A549 (cell line): Measurements from ENCODE around the gene C5AR2. TPM values are rescaled to one million over a fixed set of nuclear protein-coding genes. Genes with fewer than 3 reads are reported as not detected.

ENCODE experiments used
- ATAC-seq, 2 experiments: fragments of 200-7000 bp in 1 of 2; fragments of >200 bp in 1 of 2; cut with Nextera tagmentation in 1 of 2; cut with Tn5 transposase in 1 of 2; 3 replicates each; pipeline versions ENCODE4 v1.8.0 to v1.9.1; 2018 to 2020; ENCODE audit warnings: mild to moderate bottlenecking in 1 of 2, moderate library complexity in 1 of 2
- CTCF ChIA-PET: fragments of 300-600 bp; sonication (Branson Sonifier 250); formaldehyde crosslinking; extraction: SDS; loops from one replicate; lab custom pipeline; 2021; ENCODE audit warnings: antibody characterized with exemption, inconsistent platforms; lab: Yijun Ruan, JAX
- POLR2A ChIA-PET: fragments of 350-600 bp; formaldehyde crosslinking; extraction: SDS; loops from one replicate; lab custom pipeline; 2021; ENCODE audit warnings: antibody characterized with exemption, inconsistent platforms; lab: Yijun Ruan, JAX
- DNase-seq, 2 experiments: peaks; one replicate each; pipeline versions ENCODE4 v3.0.0 to v3.0.0-alpha.2; 2011 to 2016; ENCODE audit warnings: low read depth in 1 of 2, low spot score in 1 of 2
- FAIRE-seq: peaks from 2 replicates; lab custom pipeline; 2011; peaks lifted over from hg19 to GRCh38; lab: Jason Lieb, UNC
- H3K27ac ChIP-seq, 2 experiments: fragments of >200 bp; sonication (Bioruptor Twin); formaldehyde crosslinking; 3 replicates each; pipeline ENCODE4 v1.5.1; 2016 to 2017
- H3K4me1 ChIP-seq: fragments of >200 bp; sonication (Bioruptor Twin); formaldehyde crosslinking; 3 replicates; pipeline ENCODE4 v1.6.1; 2016
- H3K4me2 ChIP-seq: fragments of >200 bp; sonication (Bioruptor Twin); formaldehyde crosslinking; 3 replicates; pipeline ENCODE4 v1.6.1; 2016
- H3K4me3 ChIP-seq: fragments of >200 bp; sonication (Bioruptor Twin); formaldehyde crosslinking; 3 replicates; pipeline ENCODE4 v1.5.1; 2016
- H3K9me3 ChIP-seq: fragments of >200 bp; sonication (Bioruptor Twin); formaldehyde crosslinking; 3 replicates; pipeline ENCODE4 v1.6.1; 2016
- BHLHE40 ChIP-seq: IDR thresholded peaks from 2 replicates; pipeline ENCODE4 v1.6.1; 2012; ENCODE audit warnings: low read depth, low read length, inconsistent platforms
- CHD4 ChIP-seq: fragments of 200-600 bp; sonication (generic); IDR thresholded peaks from 2 replicates; pipeline ENCODE4 v1.6.1; 2016; ENCODE audit warnings: antibody characterized with exemption, mild to moderate bottlenecking, borderline replicate concordance
- EHF ChIP-seq: fragments of 250-450 bp; sonication (Bioruptor Pico); IDR thresholded peaks from 2 replicates; pipeline ENCODE4 v1.5.0; 2020; ENCODE audit warnings: mild to moderate bottlenecking
- FOSL2 ChIP-seq, 2 experiments: fragments of 450-650 bp in 1 of 2; fragments of >200 bp in 1 of 2; sonication (Bioruptor Twin) in 1 of 2; formaldehyde crosslinking; IDR thresholded peaks; 2 replicates each; pipeline versions ENCODE4 v1.5.0 to v1.6.1; 2016 to 2020; ENCODE audit warnings: mild to moderate bottlenecking in 1 of 2, moderate library complexity in 1 of 2
- HDAC2 ChIP-seq: fragments of 200-600 bp; sonication (generic); IDR thresholded peaks from 2 replicates; pipeline ENCODE4 v1.6.1; 2016
- POLR2A ChIP-seq: IDR thresholded peaks from 2 replicates; pipeline ENCODE4 v1.6.1; 2012; ENCODE audit warnings: mild to moderate bottlenecking, low read length
- RAD21 ChIP-seq, 2 experiments: fragments of >200 bp in 1 of 2; sonication (Bioruptor Twin) in 1 of 2; formaldehyde crosslinking in 1 of 2; IDR thresholded peaks in 1 of 2; conservative IDR thresholded peaks in 1 of 2; 2 replicates in 1 of 2; 3 replicates in 1 of 2; pipeline ENCODE4 v1.6.1; 2012 to 2018; ENCODE audit warnings: inconsistent platforms in 1 of 2
- SMC3 ChIP-seq: fragments of >200 bp; sonication (Bioruptor Twin); formaldehyde crosslinking; IDR thresholded peaks from 3 replicates; pipeline ENCODE4 v1.6.1; 2018; ENCODE audit warnings: inconsistent platforms
- SREBF2 ChIP-seq: fragments of 450-650 bp; IDR thresholded peaks from 2 replicates; pipeline ENCODE4 v1.6.1; 2014; ENCODE audit warnings: mild to moderate bottlenecking, moderate library complexity
- WGBS: methylation state at CpG from one replicate; pipeline ENCODE4 v1.1.6; 2017; ENCODE audit errors: missing lambda C conversion rate; 5-methylcytosine and 5-hydroxymethylcytosine counted together
- polyA plus RNA-seq, 4 experiments: library from polyadenylated mRNA; depleted of rRNA in 3 of 4; stranded (reverse); fragments of >200 nt; fragmentation: RNase III in 1 of 4; extraction: RNeasy Plus Mini Kit Qiagen cat#74134 plus additional on column Dnase treatment in 1 of 4; gene quantifications; 2 replicates in 3 of 4; 3 replicates in 1 of 4; pipeline ENCODE4 v1.2.3, GENCODE V29; 2011 to 2017
- TF ChIP-seq, protein P1 (sequence below): fragments of 200-600 bp; sonication (generic); IDR thresholded peaks from 2 replicates; pipeline ENCODE4 v1.6.1; 2016; ENCODE audit warnings: antibody characterized with exemption, mild to moderate bottlenecking, moderate library complexity
- TF ChIP-seq, protein P2 (sequence below): fragments of 150-350 bp; IDR thresholded peaks from 2 replicates; pipeline ENCODE4 v1.6.1; 2014; ENCODE audit warnings: low read depth, mild to moderate bottlenecking, low read length
- TF ChIP-seq, protein P3 (sequence below): fragments of >200 bp; sonication (Bioruptor Twin); formaldehyde crosslinking; IDR thresholded peaks from 3 replicates; pipeline ENCODE4 v1.5.1; 2016
- TF ChIP-seq, protein P4 (sequence below): IDR thresholded peaks from 2 replicates; pipeline ENCODE4 v1.6.1; 2012; ENCODE audit warnings: low read depth, borderline replicate concordance

The C5AR2 gene
- polyA plus RNA-seq, 2 of the 4 experiments (the other 2 are of a cell fraction) = 0.25 to 0.28 TPM

DNA sequence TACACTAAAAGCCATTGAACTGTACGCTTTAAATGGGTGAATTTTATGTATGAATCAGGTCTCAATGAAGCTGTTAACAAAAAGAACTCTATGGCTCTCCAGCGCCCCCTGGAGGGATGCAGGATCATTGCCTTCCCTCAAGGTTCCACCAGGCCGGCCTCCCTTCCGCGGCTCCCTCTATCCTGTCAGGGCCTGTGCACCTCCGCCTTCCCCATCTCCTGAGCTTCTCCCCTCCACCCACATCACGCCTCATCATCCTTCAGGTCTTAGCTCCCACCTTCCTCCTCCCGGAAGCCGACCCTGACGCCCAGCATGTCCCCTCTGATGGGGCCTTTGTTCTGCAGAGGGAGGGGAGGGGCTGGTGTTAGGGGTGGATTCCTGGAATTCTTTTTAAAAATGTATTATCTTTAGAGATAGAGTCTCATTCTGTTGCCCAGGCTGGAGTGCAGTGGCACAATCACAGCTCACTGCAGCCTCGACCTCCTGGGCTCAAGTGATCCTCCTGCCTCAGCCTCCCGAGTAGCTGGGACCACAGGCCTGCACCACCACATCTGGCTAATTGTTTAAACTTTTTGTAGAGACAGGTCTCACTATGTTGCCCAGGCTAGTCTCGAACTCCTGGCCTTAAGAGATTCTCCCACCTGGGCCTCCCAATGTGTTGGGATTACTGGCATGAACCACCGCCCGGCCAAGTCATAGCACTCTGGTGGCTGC is 59.7 kb downstream of the C5AR2 start:
- POLR2A ChIA-PET = interaction anchor here (1.0 kb wide), 1 partner anchor 9 kb away, joined by 5 read pairs; no protein-coding TSS in a partner anchor
- Histone ChIP-seq H3K4me3 (no peak overlapping the region), H3K4me2 (0 out of 3 replicates have a peak overlapping the region, but pooled peaks have one; percentile 25), H3K9me3 (no peaks in the 10 kb centered on the region), H3K27ac (peak overlapping the region in 1 of 2 experiments; percentile 42; a peak in 1 of 6 replicates), H3K4me1 (no peaks in the 10 kb centered on the region)
- FAIRE-seq = no peak
- TF ChIP-seq CHD4 = no peak
- TF ChIP-seq EHF (CRISPR knock-in tag) = no peak
- TF ChIP-seq, protein P1, sequence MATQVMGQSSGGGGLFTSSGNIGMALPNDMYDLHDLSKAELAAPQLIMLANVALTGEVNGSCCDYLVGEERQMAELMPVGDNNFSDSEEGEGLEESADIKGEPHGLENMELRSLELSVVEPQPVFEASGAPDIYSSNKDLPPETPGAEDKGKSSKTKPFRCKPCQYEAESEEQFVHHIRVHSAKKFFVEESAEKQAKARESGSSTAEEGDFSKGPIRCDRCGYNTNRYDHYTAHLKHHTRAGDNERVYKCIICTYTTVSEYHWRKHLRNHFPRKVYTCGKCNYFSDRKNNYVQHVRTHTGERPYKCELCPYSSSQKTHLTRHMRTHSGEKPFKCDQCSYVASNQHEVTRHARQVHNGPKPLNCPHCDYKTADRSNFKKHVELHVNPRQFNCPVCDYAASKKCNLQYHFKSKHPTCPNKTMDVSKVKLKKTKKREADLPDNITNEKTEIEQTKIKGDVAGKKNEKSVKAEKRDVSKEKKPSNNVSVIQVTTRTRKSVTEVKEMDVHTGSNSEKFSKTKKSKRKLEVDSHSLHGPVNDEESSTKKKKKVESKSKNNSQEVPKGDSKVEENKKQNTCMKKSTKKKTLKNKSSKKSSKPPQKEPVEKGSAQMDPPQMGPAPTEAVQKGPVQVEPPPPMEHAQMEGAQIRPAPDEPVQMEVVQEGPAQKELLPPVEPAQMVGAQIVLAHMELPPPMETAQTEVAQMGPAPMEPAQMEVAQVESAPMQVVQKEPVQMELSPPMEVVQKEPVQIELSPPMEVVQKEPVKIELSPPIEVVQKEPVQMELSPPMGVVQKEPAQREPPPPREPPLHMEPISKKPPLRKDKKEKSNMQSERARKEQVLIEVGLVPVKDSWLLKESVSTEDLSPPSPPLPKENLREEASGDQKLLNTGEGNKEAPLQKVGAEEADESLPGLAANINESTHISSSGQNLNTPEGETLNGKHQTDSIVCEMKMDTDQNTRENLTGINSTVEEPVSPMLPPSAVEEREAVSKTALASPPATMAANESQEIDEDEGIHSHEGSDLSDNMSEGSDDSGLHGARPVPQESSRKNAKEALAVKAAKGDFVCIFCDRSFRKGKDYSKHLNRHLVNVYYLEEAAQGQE = no peak
- TF ChIP-seq, protein P2, sequence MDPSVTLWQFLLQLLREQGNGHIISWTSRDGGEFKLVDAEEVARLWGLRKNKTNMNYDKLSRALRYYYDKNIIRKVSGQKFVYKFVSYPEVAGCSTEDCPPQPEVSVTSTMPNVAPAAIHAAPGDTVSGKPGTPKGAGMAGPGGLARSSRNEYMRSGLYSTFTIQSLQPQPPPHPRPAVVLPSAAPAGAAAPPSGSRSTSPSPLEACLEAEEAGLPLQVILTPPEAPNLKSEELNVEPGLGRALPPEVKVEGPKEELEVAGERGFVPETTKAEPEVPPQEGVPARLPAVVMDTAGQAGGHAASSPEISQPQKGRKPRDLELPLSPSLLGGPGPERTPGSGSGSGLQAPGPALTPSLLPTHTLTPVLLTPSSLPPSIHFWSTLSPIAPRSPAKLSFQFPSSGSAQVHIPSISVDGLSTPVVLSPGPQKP = no peak
- TF ChIP-seq, protein P3, sequence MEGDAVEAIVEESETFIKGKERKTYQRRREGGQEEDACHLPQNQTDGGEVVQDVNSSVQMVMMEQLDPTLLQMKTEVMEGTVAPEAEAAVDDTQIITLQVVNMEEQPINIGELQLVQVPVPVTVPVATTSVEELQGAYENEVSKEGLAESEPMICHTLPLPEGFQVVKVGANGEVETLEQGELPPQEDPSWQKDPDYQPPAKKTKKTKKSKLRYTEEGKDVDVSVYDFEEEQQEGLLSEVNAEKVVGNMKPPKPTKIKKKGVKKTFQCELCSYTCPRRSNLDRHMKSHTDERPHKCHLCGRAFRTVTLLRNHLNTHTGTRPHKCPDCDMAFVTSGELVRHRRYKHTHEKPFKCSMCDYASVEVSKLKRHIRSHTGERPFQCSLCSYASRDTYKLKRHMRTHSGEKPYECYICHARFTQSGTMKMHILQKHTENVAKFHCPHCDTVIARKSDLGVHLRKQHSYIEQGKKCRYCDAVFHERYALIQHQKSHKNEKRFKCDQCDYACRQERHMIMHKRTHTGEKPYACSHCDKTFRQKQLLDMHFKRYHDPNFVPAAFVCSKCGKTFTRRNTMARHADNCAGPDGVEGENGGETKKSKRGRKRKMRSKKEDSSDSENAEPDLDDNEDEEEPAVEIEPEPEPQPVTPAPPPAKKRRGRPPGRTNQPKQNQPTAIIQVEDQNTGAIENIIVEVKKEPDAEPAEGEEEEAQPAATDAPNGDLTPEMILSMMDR = peak; percentile 98
- TF ChIP-seq SREBF2 = no peak
- TF ChIP-seq SMC3 = peak; percentile 92
- no peak for TF ChIP-seq BHLHE40
- TF ChIP-seq HDAC2 = no peak
- TF ChIP-seq RAD21 (conservative IDR thresholded peaks at IDR 0.05 in 1 of 2, IDR thresholded peaks at IDR 0.05 in 1 of 2) = peak; percentile 89 to 91
- TF ChIP-seq FOSL2 (IDR thresholded peaks at IDR 0.05) = no peak
- TF ChIP-seq FOSL2 (CRISPR knock-in tag; IDR thresholded peaks at IDR 0.05) = no peak
- TF ChIP-seq POLR2A = no peak
- TF ChIP-seq, protein P4, sequence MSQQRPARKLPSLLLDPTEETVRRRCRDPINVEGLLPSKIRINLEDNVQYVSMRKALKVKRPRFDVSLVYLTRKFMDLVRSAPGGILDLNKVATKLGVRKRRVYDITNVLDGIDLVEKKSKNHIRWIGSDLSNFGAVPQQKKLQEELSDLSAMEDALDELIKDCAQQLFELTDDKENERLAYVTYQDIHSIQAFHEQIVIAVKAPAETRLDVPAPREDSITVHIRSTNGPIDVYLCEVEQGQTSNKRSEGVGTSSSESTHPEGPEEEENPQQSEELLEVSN = no peak
- peak; percentile 91 to 93 for ATAC-seq
- CTCF ChIA-PET = interaction anchor here (0.6 to 5.8 kb wide), 43 partner anchors 10 to 875 kb away, joined by 3 to 198 read pairs (median 8); partner anchors contain the start of genes C5AR1, C5AR2, CCDC9 and DHX34
- DNase-seq = peak; percentile 75 to 81
- 24% methylated on average over 15 of the region's 15 CpGs for WGBS

Other genes starting within 250 kb of the C5AR2 start
- gene ZC3H4, start 218.4 kb upstream of the C5AR2 start, polyA plus RNA-seq (2011; rRNA removed) = 7.7 and 9.6 TPM in 2 replicates
- 29.7 to 37.9 TPM (median 33.4 TPM) in 3 replicates for gene ZC3H4, start 218.4 kb upstream of the C5AR2 start, polyA plus RNA-seq (2017; fragmentation: RNase III; extraction: RNeasy Plus Mini Kit Qiagen cat#74134 plus additional on column Dnase treatment)
- 229 and 249 TPM in 2 replicates for gene SAE1, start 201.3 kb upstream of the C5AR2 start, polyA plus RNA-seq (2011; rRNA removed)
- 187 to 206 TPM (median 205 TPM) in 3 replicates for gene SAE1, start 201.3 kb upstream of the C5AR2 start, polyA plus RNA-seq (2017; fragmentation: RNase III; extraction: RNeasy Plus Mini Kit Qiagen cat#74134 plus additional on column Dnase treatment)
- gene BBC3, start 101.0 kb upstream of the C5AR2 start, polyA plus RNA-seq (2011; rRNA removed) = 3.6 and 6.0 TPM in 2 replicates
- 8.9 to 9.4 TPM (median 8.9 TPM) in 3 replicates for gene BBC3, start 101.0 kb upstream of the C5AR2 start, polyA plus RNA-seq (2017; fragmentation: RNase III; extraction: RNeasy Plus Mini Kit Qiagen cat#74134 plus additional on column Dnase treatment)
- 6.5 and 9.4 TPM in 2 replicates for gene CCDC9, start 75.7 kb upstream of the C5AR2 start, polyA plus RNA-seq (2011; rRNA removed)
- 22.2 to 25.7 TPM (median 24.6 TPM) in 3 replicates for gene CCDC9, start 75.7 kb upstream of the C5AR2 start, polyA plus RNA-seq (2017; fragmentation: RNase III; extraction: RNeasy Plus Mini Kit Qiagen cat#74134 plus additional on column Dnase treatment)
- gene INAFM1, start 57.3 kb upstream of the C5AR2 start, polyA plus RNA-seq (2011; rRNA removed) = 1.5 and 1.6 TPM in 2 replicates
- 4.6 to 5.7 TPM (median 5.5 TPM) in 3 replicates for gene INAFM1, start 57.3 kb upstream of the C5AR2 start, polyA plus RNA-seq (2017; fragmentation: RNase III; extraction: RNeasy Plus Mini Kit Qiagen cat#74134 plus additional on column Dnase treatment)
- 3.4 and 3.5 TPM in 2 replicates for gene C5AR1, start 22.3 kb upstream of the C5AR2 start, polyA plus RNA-seq (2011; rRNA removed)
- gene C5AR1, start 22.3 kb upstream of the C5AR2 start, polyA plus RNA-seq (2017; fragmentation: RNase III; extraction: RNeasy Plus Mini Kit Qiagen cat#74134 plus additional on column Dnase treatment) = 1.4 to 1.6 TPM (median 1.5 TPM) in 3 replicates
- 12.4 and 14.4 TPM in 2 replicates for gene DHX34, start 17.1 kb downstream of the C5AR2 start, polyA plus RNA-seq (2011; rRNA removed)
- 23.1 to 24.5 TPM (median 23.4 TPM) in 3 replicates for gene DHX34, start 17.1 kb downstream of the C5AR2 start, polyA plus RNA-seq (2017; fragmentation: RNase III; extraction: RNeasy Plus Mini Kit Qiagen cat#74134 plus additional on column Dnase treatment)
- gene MEIS3, start 87.4 kb downstream of the C5AR2 start, polyA plus RNA-seq (2011; rRNA removed) = 16.5 and 19.2 TPM in 2 replicates
- gene MEIS3, start 87.4 kb downstream of the C5AR2 start, polyA plus RNA-seq (2017; fragmentation: RNase III; extraction: RNeasy Plus Mini Kit Qiagen cat#74134 plus additional on column Dnase treatment) = 21.8 to 31.4 TPM (median 27.1 TPM) in 3 replicates
- 0.12 and 0.35 TPM in 2 replicates for gene SLC8A2, start 139.7 kb downstream of the C5AR2 start, polyA plus RNA-seq (2011; rRNA removed)
- 0.15 to 0.30 TPM (median 0.17 TPM) in 3 replicates for gene SLC8A2, start 139.7 kb downstream of the C5AR2 start, polyA plus RNA-seq (2017; fragmentation: RNase III; extraction: RNeasy Plus Mini Kit Qiagen cat#74134 plus additional on column Dnase treatment)
- gene KPTN, start 152.0 kb downstream of the C5AR2 start, polyA plus RNA-seq (2011; rRNA removed) = 10.6 and 12.5 TPM in 2 replicates
- 20.6 to 22.1 TPM (median 20.8 TPM) in 3 replicates for gene KPTN, start 152.0 kb downstream of the C5AR2 start, polyA plus RNA-seq (2017; fragmentation: RNase III; extraction: RNeasy Plus Mini Kit Qiagen cat#74134 plus additional on column Dnase treatment)
- gene NAPA, start 182.9 kb downstream of the C5AR2 start, polyA plus RNA-seq (2011; rRNA removed) = 69.6 and 74.3 TPM in 2 replicates
- gene NAPA, start 182.9 kb downstream of the C5AR2 start, polyA plus RNA-seq (2017; fragmentation: RNase III; extraction: RNeasy Plus Mini Kit Qiagen cat#74134 plus additional on column Dnase treatment) = 92.5 to 101 TPM (median 94.2 TPM) in 3 replicates
- not detected in 2 replicates for gene ZNF541, start 241.0 kb downstream of the C5AR2 start, polyA plus RNA-seq (2011; rRNA removed)
- gene ZNF541, start 241.0 kb downstream of the C5AR2 start, polyA plus RNA-seq (2017; fragmentation: RNase III; extraction: RNeasy Plus Mini Kit Qiagen cat#74134 plus additional on column Dnase treatment) = not detected in 3 replicates